GM18519 (cell line): ENCODE measurements around the gene C6orf120.
"Not testable (repeated sequence)": the region's sequence is repeated elsewhere in the genome, so short reads cannot be mapped to it uniquely, and the experiment has no call there.

Source experiments
- ATAC-seq: cut with Tn5 transposase; IDR thresholded peaks from one replicate; pipeline ENCODE4 v1.9.1; 2021; ENCODE audit warnings: mild to moderate bottlenecking, moderate library complexity; ENCODE audit not compliant: unreplicated experiment, low FRiP score

The C6orf120 gene

GRCh38 chr6:169677096-169677495, 24.8 kb upstream of the C6orf120 start:
- no peak for ATAC-seq

GRCh38 chr6:169678342-169678741, 23.6 kb upstream of the C6orf120 start:
- ATAC-seq = no peak

- ATAC-seq = no peak
Measured at GRCh38 chr6:169684056-169684455, 17.9 kb upstream of the C6orf120 start.

- ATAC-seq = no peak
Measured at GRCh38 chr6:169685860-169686259, 16.1 kb upstream of the C6orf120 start.

- no peak for ATAC-seq
Measured at GRCh38 chr6:169689287-169689686, 12.6 kb upstream of the C6orf120 start.

GRCh38 chr6:169691260-169691659, 10.7 kb upstream of the C6orf120 start:
- no peak for ATAC-seq

- no peak for ATAC-seq
Measured at GRCh38 chr6:169692516-169692915, 9.4 kb upstream of the C6orf120 start.

GRCh38 chr6:169695131-169695530, 6.8 kb upstream of the C6orf120 start:
- no peak for ATAC-seq

GRCh38 chr6:169697115-169697514, 4.8 kb upstream of the C6orf120 start:
- ATAC-seq = not testable (repeated sequence)

- no peak for ATAC-seq
Measured at GRCh38 chr6:169700296-169700695, 1.6 kb upstream of the C6orf120 start.

- ATAC-seq = no peak
Measured at GRCh38 chr6:169701311-169701953, 494 bp upstream of the C6orf120 start.

- peak; percentile 0 for ATAC-seq
Measured at GRCh38 chr6:169702840-169703246, 917 bp downstream of the C6orf120 start.

GRCh38 chr6:169707772-169708171, 5.8 kb downstream of the C6orf120 start:
- ATAC-seq = no peak

GRCh38 chr6:169709293-169709692, 7.4 kb downstream of the C6orf120 start:
- ATAC-seq = no peak

GRCh38 chr6:169710009-169710408, 8.1 kb downstream of the C6orf120 start:
- ATAC-seq = no peak

GRCh38 chr6:169714178-169714577, 12.3 kb downstream of the C6orf120 start:
- ATAC-seq = no peak

GRCh38 chr6:169714595-169714994, 12.7 kb downstream of the C6orf120 start:
- ATAC-seq = no peak

- ATAC-seq = no peak
Measured at GRCh38 chr6:169719117-169719516, 17.2 kb downstream of the C6orf120 start.

GRCh38 chr6:169720207-169720855, 18.4 kb downstream of the C6orf120 start:
- ATAC-seq = no peak

- ATAC-seq = no peak
Measured at GRCh38 chr6:169722362-169723199, 20.7 kb downstream of the C6orf120 start.

GRCh38 chr6:169723200-169723909, 21.4 kb downstream of the C6orf120 start:
- peak; percentile 29 for ATAC-seq
